ENCODE measurements around the gene MAN2B1.

The MAN2B1 gene

DNA sequence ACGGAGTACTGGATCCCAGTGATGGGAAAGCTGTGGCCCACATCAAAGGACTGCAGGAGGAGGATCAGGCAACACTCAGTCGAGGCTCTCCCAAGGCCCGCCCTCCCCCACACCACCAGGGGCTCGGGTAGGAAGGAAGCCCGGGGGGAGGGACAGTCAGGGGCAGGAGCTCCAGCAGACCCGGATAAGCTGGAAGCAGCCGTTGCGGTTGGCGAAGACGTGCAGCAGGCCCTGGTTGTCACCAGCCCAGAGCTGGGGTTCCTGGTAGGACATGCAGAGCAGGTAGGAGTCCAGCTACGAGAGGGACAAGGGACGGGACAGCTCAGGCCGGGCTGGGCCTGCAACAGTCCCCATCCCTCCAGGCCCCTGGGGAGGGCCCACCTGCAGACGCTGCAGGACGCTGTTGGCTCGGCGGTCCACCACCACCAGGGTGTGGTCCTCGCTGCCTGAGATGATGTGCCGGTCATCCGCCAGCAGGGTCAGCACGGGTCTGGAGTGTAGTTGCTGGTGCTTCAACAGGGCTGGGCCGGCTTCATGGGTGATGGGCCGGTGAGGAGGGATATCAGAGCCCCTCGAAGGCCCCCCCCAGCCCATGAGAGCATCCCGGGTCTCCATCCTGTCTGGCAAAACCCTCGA lies 23.2 kb upstream of the MAN2B1 start:
- Histone ChIP-seq H3K9me2 (replicated peaks; ENCODE audit: low read depth, low read length) (no peaks in the 10 kb centered on the region), H3K27me3 (ENCODE audit: insufficient read depth, low read length, poor library complexity, severe bottlenecking) (no peaks in the 10 kb centered on the region), H3K9ac (ENCODE audit: low read depth, low read length, poor library complexity, severe bottlenecking) (peak overlapping the region; percentile 87), H3K9me3 (ENCODE audit: insufficient read depth, low read depth, low read length) (no peaks in the 10 kb centered on the region), H3K36me3 (ENCODE audit: insufficient read depth, low read length) (no peaks in the 10 kb centered on the region), H3K79me2 (ENCODE audit: insufficient read depth, low read length) (peaks cover 36% of the 10 kb centered on the region; the same call in 1 of the 2 replicates), H4K20me1 (ENCODE audit: insufficient read depth, low read length, poor library complexity, severe bottlenecking) (no peaks in the 10 kb centered on the region), H3K4me2 (ENCODE audit: low read depth, low read length, poor library complexity, severe bottlenecking) (peak overlapping the region; percentile 73), H3K4me3 (ENCODE audit: low read length, poor library complexity, severe bottlenecking) (peak overlapping the region; percentile 76), H3K4me1 (ENCODE audit: insufficient read depth, low read length, poor library complexity, severe bottlenecking) (peaks cover 12% of the 10 kb centered on the region), H2AFZ (ENCODE audit: low read length) (peak overlapping the region; percentile 31; the same call in 1 of the 2 replicates), H3F3A (ENCODE audit: low read depth) (no peaks in the 10 kb centered on the region)
- TF ChIP-seq, protein P1, sequence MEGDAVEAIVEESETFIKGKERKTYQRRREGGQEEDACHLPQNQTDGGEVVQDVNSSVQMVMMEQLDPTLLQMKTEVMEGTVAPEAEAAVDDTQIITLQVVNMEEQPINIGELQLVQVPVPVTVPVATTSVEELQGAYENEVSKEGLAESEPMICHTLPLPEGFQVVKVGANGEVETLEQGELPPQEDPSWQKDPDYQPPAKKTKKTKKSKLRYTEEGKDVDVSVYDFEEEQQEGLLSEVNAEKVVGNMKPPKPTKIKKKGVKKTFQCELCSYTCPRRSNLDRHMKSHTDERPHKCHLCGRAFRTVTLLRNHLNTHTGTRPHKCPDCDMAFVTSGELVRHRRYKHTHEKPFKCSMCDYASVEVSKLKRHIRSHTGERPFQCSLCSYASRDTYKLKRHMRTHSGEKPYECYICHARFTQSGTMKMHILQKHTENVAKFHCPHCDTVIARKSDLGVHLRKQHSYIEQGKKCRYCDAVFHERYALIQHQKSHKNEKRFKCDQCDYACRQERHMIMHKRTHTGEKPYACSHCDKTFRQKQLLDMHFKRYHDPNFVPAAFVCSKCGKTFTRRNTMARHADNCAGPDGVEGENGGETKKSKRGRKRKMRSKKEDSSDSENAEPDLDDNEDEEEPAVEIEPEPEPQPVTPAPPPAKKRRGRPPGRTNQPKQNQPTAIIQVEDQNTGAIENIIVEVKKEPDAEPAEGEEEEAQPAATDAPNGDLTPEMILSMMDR (conservative IDR thresholded peaks at IDR 0.05; ENCODE audit: low read length) = no peak
- no peak for TF ChIP-seq EZH2phosphoT487 (IDR thresholded peaks at IDR 0.05; ENCODE audit: borderline replicate concordance)

DNA sequence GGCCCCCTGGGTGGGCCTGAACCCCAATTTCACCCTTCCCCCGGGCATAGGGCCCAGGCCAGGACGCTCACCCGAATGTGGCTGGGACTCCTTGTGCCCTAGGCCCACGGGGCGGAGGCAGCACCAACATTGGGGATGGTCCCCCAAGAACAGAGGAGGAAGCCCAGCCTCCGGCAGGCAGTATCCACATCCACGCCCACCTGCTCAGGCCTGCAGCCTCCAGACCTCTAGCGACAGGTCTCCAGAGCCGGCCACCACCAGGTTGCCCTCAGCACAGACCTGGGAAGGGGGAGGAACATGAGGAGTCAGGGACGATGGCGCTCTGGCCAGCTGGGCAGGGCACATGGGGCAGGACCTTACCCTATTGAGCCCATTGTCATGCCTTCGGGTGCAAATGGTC lies 22.5 kb upstream of the MAN2B1 start:
- H3K4me1 ChIP-seq (ENCODE audit: insufficient read depth, low read length, poor library complexity, severe bottlenecking) = peaks cover 12% of the 10 kb centered on the region
- H3K27me3 ChIP-seq (ENCODE audit: insufficient read depth, low read length, poor library complexity, severe bottlenecking) = no peaks in the 10 kb centered on the region
- H3K36me3 ChIP-seq (ENCODE audit: insufficient read depth, low read length) = no peaks in the 10 kb centered on the region
- no peak for TF ChIP-seq EZH2phosphoT487 (IDR thresholded peaks at IDR 0.05; ENCODE audit: borderline replicate concordance)
- TF ChIP-seq, protein P1 (conservative IDR thresholded peaks at IDR 0.05; ENCODE audit: low read length) = no peak
- peak overlapping the region; percentile 76 for H3K4me3 ChIP-seq (ENCODE audit: low read length, poor library complexity, severe bottlenecking)
- H3K9ac ChIP-seq (ENCODE audit: low read depth, low read length, poor library complexity, severe bottlenecking) = peak overlapping the region; percentile 87
- no peaks in the 10 kb centered on the region for H3F3A ChIP-seq (ENCODE audit: low read depth)
- peaks cover 36% of the 10 kb centered on the region; the same call in 1 of the 2 replicates for H3K79me2 ChIP-seq (ENCODE audit: insufficient read depth, low read length)
- H3K9me2 ChIP-seq (replicated peaks; ENCODE audit: low read depth, low read length) = no peaks in the 10 kb centered on the region
- no peaks in the 10 kb centered on the region for H4K20me1 ChIP-seq (ENCODE audit: insufficient read depth, low read length, poor library complexity, severe bottlenecking)
- peak overlapping the region; percentile 73 for H3K4me2 ChIP-seq (ENCODE audit: low read depth, low read length, poor library complexity, severe bottlenecking)
- no peak overlapping the region for H2AFZ ChIP-seq (ENCODE audit: low read length)
- H3K9me3 ChIP-seq (ENCODE audit: insufficient read depth, low read depth, low read length) = no peaks in the 10 kb centered on the region

DNA sequence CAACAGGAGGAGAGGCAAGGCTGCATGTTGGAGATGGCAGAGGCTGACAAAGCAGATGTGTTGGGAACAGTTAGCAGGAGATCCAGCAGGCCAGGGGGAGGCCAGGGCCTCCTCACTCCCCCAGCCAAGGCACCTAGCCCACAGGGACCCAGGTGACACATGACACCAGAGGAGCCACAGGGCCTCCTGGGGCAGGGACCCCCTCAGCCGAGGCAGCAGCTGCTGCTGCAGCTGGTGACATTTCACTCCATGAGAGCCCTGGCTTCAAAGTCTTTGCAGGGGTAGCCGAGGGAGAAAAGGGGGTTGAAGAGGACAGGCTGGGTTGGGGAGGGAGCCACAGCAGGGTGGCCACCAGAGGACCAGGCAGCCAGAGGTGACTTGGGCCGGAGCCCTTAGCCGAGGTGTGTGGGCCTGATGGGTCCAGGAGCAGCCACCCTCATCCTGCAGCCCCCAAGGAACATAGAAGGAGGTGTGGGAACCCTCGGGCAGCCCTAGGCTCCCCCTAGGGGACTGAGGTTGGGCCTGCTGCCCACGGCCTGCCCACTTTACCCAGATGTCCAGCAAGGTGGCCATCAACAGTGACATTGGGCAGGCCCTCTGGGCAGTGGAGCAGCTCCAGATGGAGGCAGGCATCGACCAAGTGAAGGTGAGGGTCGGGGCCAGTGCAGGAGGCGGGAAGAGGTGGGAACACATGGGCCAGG lies 21.1 kb upstream of the MAN2B1 start, which contains the start of gene GNG14:
Gene GNG14, plus strand, starts transcription at position 503 of the 701 bp plus-strand sequence. Its CDS starts 51 bp downstream, at position 554.
- peak within 1 kb of the TSS; percentile 87 for H3K9ac ChIP-seq (ENCODE audit: low read depth, low read length, poor library complexity, severe bottlenecking)

More for the DNA sequence above, 21.1 kb upstream of the MAN2B1 start, which contains the start of gene GNG14:
- no peak within 1 kb of the TSS for H2AFZ ChIP-seq (ENCODE audit: low read length)
- H3K9me2 ChIP-seq (replicated peaks; ENCODE audit: low read depth, low read length) = no peaks in the 10 kb centered on the region
- H3K9me3 ChIP-seq (ENCODE audit: insufficient read depth, low read depth, low read length) = no peaks in the 10 kb centered on the region
- H3F3A ChIP-seq (ENCODE audit: low read depth) = no peaks in the 10 kb centered on the region
- H3K79me2 ChIP-seq (ENCODE audit: insufficient read depth, low read length) = peaks cover 36% of the 10 kb centered on the region; the same call in 1 of the 2 replicates
- peak within 1 kb of the TSS; percentile 73 for H3K4me2 ChIP-seq (ENCODE audit: low read depth, low read length, poor library complexity, severe bottlenecking)
- TF ChIP-seq, protein P1 (conservative IDR thresholded peaks at IDR 0.05; ENCODE audit: low read length) = no peak
- TF ChIP-seq EZH2phosphoT487 (IDR thresholded peaks at IDR 0.05; ENCODE audit: borderline replicate concordance) = no peak
- H3K4me1 ChIP-seq (ENCODE audit: insufficient read depth, low read length, poor library complexity, severe bottlenecking) = peaks cover 12% of the 10 kb centered on the region
- no peaks in the 10 kb centered on the region for H3K36me3 ChIP-seq (ENCODE audit: insufficient read depth, low read length)
- peak within 1 kb of the TSS; percentile 76 for H3K4me3 ChIP-seq (ENCODE audit: low read length, poor library complexity, severe bottlenecking)
- H3K27me3 ChIP-seq (ENCODE audit: insufficient read depth, low read length, poor library complexity, severe bottlenecking) = no peaks in the 10 kb centered on the region
- H4K20me1 ChIP-seq (ENCODE audit: insufficient read depth, low read length, poor library complexity, severe bottlenecking) = no peaks in the 10 kb centered on the region
